PC-3 (cell line): ENCODE results near the gene KRTAP9-8. TPM values are rescaled to one million over a fixed set of nuclear protein-coding genes. Genes with fewer than 3 reads are reported as not detected.

Source experiments
- ATAC-seq: fragments of 200-7000 bp; cut with Tn5 transposase; 2 replicates; pipeline ENCODE4 v1.9.1; 2020; ENCODE audit warnings: mild to moderate bottlenecking, moderate library complexity
- BruUV-seq: library from RNA; stranded (reverse); fragments of 400-500 nt; replicated peaks from 2 replicates; lab custom pipeline; 2021; lab: Mats Ljungman, UMichigan
- CTCF ChIA-PET: fragments of 300-600 bp; sonication (Branson Sonifier 250); formaldehyde crosslinking; loops from one replicate; lab custom pipeline; 2022; ENCODE audit warnings: antibody characterized with exemption; lab: Charles Lee
- POLR2A ChIA-PET: fragments of 300-600 bp; sonication (Branson Sonifier 250); formaldehyde crosslinking; loops from one replicate; lab custom pipeline; 2022; ENCODE audit warnings: antibody characterized with exemption; ENCODE audit not compliant: unreplicated experiment; lab: Charles Lee
- DNase-seq: peaks from one replicate; pipeline ENCODE4 v3.0.0-alpha.2; 2015
- H2AFZ ChIP-seq: fragments of 300-600 bp; sonication (generic); 2 replicates; pipeline ENCODE4 v1.6.0; 2016; ENCODE audit warnings: antibody characterized with exemption, low read length
- H3F3A ChIP-seq: fragments of 300-600 bp; sonication (generic); one replicate; pipeline ENCODE4 v1.6.0; 2017; ENCODE audit warnings: antibody characterized with exemption, low read length, control low read depth, mild to moderate bottlenecking; ENCODE audit not compliant: unreplicated experiment
- H3K27ac ChIP-seq: fragments of 300-600 bp; sonication (generic); 2 replicates; pipeline ENCODE4 v1.5.1; 2016; ENCODE audit warnings: mild to moderate bottlenecking, low read length
- H3K27me3 ChIP-seq: fragments of 300-600 bp; sonication (generic); 2 replicates; pipeline ENCODE4 v1.6.1; 2016; ENCODE audit warnings: low read length, mixed read lengths
- H3K36me3 ChIP-seq: fragments of 300-600 bp; sonication (generic); 2 replicates; pipeline ENCODE4 v1.6.1; 2016; ENCODE audit warnings: low read depth, mixed run types, low read length, mixed read lengths
- H3K4me1 ChIP-seq: fragments of 300-600 bp; sonication (generic); 2 replicates; pipeline ENCODE4 v1.5.1; 2016; ENCODE audit warnings: low read length; ENCODE audit not compliant: insufficient read depth
- H3K4me2 ChIP-seq: fragments of 300-600 bp; sonication (generic); 2 replicates; pipeline ENCODE4 v1.6.0; 2016; ENCODE audit warnings: low read length
- H3K4me3 ChIP-seq: fragments of 300-600 bp; sonication (generic); 2 replicates; pipeline ENCODE4 v1.5.1; 2016; ENCODE audit warnings: mild to moderate bottlenecking, low read length, mixed read lengths
- H3K79me2 ChIP-seq: fragments of 300-600 bp; sonication (generic); 2 replicates; pipeline ENCODE4 v1.6.1; 2017; ENCODE audit warnings: low read length, mixed read lengths
- H3K9ac ChIP-seq: fragments of 300-600 bp; sonication (generic); 2 replicates; pipeline ENCODE4 v1.6.0; 2016; ENCODE audit warnings: mild to moderate bottlenecking, low read length
- H3K9me2 ChIP-seq: fragments of 300-600 bp; sonication (generic); replicated peaks from 2 replicates; pipeline ENCODE4 v1.6.1; 2016; ENCODE audit warnings: mixed run types, low read length, mixed read lengths
- H3K9me3 ChIP-seq: fragments of 300-600 bp; sonication (generic); 2 replicates; pipeline ENCODE4 v1.6.1; 2016; ENCODE audit warnings: low read length, mixed read lengths
- H4K20me1 ChIP-seq: fragments of 300-600 bp; sonication (generic); 2 replicates; pipeline ENCODE4 v1.6.1; 2016; ENCODE audit warnings: low read length, mixed read lengths
- CTCF ChIP-seq: fragments of 300-600 bp; sonication (generic); conservative IDR thresholded peaks from 2 replicates; pipeline ENCODE4 v1.5.1; 2017; ENCODE audit warnings: antibody characterized with exemption, low read depth, mild to moderate bottlenecking, low read length
- EZH2 ChIP-seq: fragments of 300-600 bp; sonication (generic); IDR thresholded peaks from one replicate; pipeline ENCODE4 v1.6.1; 2017; ENCODE audit warnings: antibody characterized with exemption, mild to moderate bottlenecking, low read length; ENCODE audit not compliant: unreplicated experiment
- EZH2phosphoT487 ChIP-seq: fragments of 300-600 bp; sonication (generic); IDR thresholded peaks from 2 replicates; pipeline ENCODE4 v1.6.1; 2018; ENCODE audit warnings: mild to moderate bottlenecking, antibody characterized with exemption, low read length, borderline replicate concordance
- intact Hi-C: fragments of 100-400 bp; cut with micrococcal nuclease; formaldehyde crosslinking; loops from 2 replicates; pipeline ENCODE4 v1.9.0; 2023
- total RNA-seq: library from RNA; depleted of rRNA; stranded (reverse); fragments of >200 nt; gene quantifications from 2 replicates; pipeline ENCODE4 v1.2.3, GENCODE V29; 2014

Gene KRTAP9-8
- total RNA-seq, 1 experiment from 2014 or later: not detected

GRCh38 chr17:41196068-41196467 lies 41.7 kb upstream of the KRTAP9-8 start:
- TF ChIP-seq EZH2 (no peak), EZH2phosphoT487 (no peak), CTCF (no peak)
- H3K27ac ChIP-seq: no peak overlapping the region
- H3K4me1 ChIP-seq: no peaks in the 10 kb centered on the region
- no peaks in the 10 kb centered on the region for H3K27me3 ChIP-seq
- ChIA-PET POLR2A (no interaction called here), CTCF (no interaction called here)
- H3K9me2 ChIP-seq: no peaks in the 10 kb centered on the region
- DNase-seq: no peak
- no peak overlapping the region for H3K4me2 ChIP-seq
- no peak overlapping the region for H3K4me3 ChIP-seq
- no peaks in the 10 kb centered on the region for H3F3A ChIP-seq
- H4K20me1 ChIP-seq: no peaks in the 10 kb centered on the region
- BruUV-seq: no TSS peak
- H2AFZ ChIP-seq: no peak overlapping the region
- no peaks in the 10 kb centered on the region for H3K79me2 ChIP-seq
- no peaks in the 10 kb centered on the region for H3K9me3 ChIP-seq
- intact Hi-C loops: no loop called here
- no peak overlapping the region for H3K9ac ChIP-seq
- no peaks in the 10 kb centered on the region for H3K36me3 ChIP-seq
- no peak for ATAC-seq

GRCh38 chr17:41199421-41200078 lies 38.2 kb upstream of the KRTAP9-8 start:
- ATAC-seq: no peak
- Histone ChIP-seq H3K4me1 (no peaks in the 10 kb centered on the region), H3K9me2 (no peaks in the 10 kb centered on the region), H3K9me3 (no peaks in the 10 kb centered on the region), H2AFZ (no peak overlapping the region), H3K27me3 (no peaks in the 10 kb centered on the region), H4K20me1 (no peaks in the 10 kb centered on the region), H3K27ac (no peak overlapping the region), H3F3A (no peaks in the 10 kb centered on the region), H3K4me2 (no peak overlapping the region), H3K79me2 (no peaks in the 10 kb centered on the region), H3K36me3 (no peaks in the 10 kb centered on the region), H3K9ac (no peak overlapping the region), H3K4me3 (no peak overlapping the region)
- TF ChIP-seq EZH2 (no peak), EZH2phosphoT487 (no peak), CTCF (no peak)
- intact Hi-C loops: no loop called here
- DNase-seq: no peak
- no TSS peak for BruUV-seq
- ChIA-PET POLR2A (no interaction called here), CTCF (interaction anchor here (0.6 kb wide), 1 partner anchor 349 kb away, joined by 3 read pairs; no protein-coding TSS in a partner anchor)
